GM18498 (cell line): ENCODE results near the gene CHAMP1.

Source experiments
- ATAC-seq: cut with Tn5 transposase; IDR thresholded peaks from one replicate; pipeline ENCODE4 v1.9.1; 2021; ENCODE audit warnings: mild to moderate bottlenecking, moderate library complexity; ENCODE audit not compliant: unreplicated experiment

The CHAMP1 gene, protein sequence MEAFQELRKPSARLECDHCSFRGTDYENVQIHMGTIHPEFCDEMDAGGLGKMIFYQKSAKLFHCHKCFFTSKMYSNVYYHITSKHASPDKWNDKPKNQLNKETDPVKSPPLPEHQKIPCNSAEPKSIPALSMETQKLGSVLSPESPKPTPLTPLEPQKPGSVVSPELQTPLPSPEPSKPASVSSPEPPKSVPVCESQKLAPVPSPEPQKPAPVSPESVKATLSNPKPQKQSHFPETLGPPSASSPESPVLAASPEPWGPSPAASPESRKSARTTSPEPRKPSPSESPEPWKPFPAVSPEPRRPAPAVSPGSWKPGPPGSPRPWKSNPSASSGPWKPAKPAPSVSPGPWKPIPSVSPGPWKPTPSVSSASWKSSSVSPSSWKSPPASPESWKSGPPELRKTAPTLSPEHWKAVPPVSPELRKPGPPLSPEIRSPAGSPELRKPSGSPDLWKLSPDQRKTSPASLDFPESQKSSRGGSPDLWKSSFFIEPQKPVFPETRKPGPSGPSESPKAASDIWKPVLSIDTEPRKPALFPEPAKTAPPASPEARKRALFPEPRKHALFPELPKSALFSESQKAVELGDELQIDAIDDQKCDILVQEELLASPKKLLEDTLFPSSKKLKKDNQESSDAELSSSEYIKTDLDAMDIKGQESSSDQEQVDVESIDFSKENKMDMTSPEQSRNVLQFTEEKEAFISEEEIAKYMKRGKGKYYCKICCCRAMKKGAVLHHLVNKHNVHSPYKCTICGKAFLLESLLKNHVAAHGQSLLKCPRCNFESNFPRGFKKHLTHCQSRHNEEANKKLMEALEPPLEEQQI

DNA sequence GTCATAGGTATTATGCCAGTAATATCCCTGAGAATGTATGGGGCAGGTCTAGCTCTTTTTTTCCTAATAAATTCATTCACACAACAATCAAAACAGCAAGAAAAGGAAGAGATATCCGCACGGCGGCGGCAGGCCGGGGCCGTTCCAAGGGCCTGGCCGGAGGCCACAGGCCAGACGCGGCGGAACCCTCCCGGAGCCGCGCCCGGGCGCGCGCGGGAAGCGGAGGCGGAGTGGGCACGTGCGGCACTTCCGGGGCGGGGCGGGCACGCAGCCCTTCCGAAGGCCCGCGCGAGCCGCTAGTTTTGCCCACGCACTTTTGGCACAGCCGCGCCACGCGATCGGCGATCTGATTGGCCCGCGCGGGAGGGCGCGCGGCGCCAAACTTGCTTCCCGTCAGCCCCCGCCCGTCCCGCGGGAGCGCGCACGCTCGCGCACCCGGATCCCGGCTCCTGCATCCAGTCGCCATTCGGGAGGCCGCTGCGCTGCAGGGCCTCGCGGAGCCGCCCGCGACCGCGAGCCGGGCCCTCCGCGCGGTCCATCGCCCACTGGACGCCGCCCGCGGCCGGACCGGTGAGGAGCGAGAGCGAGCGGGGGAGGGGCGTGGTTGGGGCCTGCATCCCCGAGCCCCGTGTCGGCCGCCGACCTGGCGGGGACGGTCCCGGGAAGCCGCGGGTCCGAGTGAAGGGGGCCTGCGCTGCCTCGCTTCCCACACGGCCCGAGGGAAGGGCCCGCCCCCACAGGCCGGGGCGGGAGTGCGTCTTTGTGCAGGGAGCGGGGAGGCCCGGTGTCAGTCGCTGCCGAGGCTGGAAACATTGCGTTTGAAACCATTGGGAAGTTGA, at the start of gene CHAMP1:
Gene CHAMP1, plus strand, starts transcription at position 430 of the 839 bp plus-strand sequence. CDS start 9,340 bp downstream, outside the sequence.
- ATAC-seq = peak; percentile 87

DNA sequence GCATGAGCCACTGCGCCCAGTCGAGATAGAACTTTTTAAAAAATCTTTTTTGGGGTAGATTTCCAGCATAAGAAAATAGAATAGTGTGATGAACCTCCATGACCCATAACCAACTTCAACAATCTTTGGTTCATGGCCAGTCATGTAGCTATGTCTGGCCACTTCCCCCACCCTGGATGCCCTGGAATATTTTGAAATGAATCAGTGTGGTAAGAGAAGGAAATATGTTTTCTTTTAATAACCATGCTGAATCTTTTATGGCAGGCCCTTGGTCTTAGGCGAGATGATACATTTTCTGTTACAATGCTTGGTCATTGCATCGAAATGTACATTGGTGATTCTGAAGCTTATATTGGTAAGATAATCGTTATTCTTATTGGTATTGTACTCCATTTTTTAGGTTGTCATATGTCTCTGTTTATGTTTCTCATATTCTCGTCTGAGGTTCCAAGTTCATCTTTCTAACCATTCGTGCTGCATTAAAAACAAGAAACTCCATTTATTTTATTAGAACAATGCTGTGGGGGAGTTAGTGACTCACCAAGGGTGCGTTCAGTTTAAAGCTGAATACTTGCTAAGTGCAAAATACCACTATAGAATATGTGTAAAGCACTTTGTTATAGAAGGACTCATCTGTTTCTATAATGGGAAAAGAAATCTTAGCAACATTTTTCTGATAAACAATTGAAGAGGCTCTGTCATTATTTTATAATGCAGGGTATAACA, 49.3 kb upstream of the CHAMP1 start:
- ATAC-seq = no peak

DNA sequence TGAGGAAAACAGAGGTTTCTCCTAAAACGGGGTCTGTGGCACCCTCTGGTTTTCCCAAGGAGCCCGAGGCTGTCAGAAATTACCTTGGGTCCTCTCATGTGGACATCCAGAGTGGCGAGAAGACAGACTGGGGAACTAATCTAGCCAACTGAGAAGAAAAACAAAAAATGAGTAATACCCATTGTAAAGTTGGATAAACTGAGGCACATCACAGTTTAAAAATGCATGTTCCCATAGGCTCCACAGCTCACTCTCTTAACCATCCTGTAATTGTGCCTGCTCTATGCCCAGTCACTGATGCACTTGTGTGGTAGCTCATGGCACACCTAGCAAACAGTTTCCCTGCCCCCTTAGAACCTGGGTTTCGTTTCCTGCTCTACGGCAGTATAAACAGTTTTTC, 48.1 kb upstream of the CHAMP1 start:
- no peak for ATAC-seq

DNA sequence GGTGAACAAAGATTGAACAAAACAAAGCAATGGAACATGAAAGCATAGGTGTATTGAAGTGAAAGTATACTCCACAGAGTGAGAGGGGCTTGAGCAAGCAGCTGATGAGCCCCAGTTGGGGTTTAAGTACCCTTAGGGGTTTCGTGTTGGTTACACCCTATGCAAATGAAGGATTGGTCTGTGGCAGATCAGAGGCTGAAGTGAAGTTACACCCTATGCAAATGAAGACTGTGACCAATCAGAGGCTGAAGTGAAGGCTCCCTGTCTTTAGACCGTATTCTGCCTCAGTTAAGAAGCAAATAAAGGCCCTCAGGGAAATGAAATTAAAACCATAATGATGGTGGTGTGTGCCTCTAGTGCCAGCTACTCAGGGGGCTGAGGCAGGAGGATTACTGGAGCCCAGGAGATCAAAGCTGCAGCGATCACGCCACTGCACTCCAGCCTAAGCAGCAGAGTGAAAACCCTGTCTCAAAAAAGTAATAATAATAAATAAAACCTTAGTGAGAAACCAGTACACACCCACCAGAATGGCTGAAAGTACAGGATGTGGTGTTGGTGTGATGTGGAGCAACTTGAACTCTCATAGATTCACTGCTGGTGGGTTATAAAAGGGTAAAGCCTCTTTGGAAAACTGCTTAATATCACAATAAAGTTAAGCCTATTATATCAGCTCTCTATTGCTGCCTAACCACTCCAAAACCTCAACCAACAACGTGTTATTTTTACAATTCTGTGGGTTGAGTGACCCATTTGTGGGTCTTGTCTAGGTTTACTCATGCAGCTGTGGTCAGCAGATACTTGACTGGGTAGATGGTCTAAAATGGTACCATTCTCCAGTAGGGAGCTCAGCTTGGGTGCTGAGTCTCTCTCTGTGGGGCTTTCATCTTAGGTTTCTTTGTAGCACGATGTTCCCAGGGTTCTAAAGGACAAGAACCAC, 45.7 kb upstream of the CHAMP1 start:
- no peak for ATAC-seq

DNA sequence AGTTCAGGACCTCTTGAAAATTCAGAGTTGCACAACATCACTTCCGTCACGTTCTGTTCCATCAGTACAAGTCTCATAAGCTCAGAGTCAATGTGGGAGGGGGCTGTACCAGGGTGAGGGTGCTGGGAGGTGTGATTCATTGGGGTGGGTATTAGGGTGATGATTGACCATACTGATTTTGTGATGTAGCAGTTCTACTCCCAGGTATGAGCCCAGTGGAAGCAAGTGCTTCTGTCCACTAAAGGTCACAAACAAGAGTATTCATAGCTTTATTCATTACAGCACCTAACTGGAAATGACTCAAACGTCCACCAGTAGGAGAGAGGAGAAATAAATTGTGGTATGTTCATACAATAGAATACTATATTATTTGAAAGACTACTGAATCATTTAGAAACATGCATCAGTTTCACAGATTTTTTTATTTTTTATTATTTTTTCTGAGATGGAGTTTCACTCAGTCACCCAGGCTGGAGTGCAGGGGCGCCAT, 45.0 kb upstream of the CHAMP1 start:
- no peak for ATAC-seq

DNA sequence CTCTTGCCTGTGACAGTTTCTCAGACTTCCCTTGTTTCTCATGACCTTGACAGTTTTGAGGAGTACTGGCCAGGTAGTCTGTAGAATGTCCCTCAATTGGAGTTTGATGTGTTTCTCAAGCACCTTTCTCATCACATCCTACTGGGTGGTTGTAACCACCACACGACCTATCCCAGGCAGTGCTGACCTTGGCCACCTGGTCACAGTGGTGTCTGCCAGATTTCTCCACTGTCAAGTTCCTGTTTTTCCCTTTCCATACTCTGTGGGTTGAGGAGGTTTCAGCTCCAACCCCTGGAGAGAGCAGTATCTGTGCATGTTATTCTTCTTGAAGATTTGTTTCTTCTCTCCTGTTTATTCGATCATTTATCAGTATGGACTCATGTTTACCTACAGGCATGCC, 41.3 kb upstream of the CHAMP1 start:
- no peak for ATAC-seq

DNA sequence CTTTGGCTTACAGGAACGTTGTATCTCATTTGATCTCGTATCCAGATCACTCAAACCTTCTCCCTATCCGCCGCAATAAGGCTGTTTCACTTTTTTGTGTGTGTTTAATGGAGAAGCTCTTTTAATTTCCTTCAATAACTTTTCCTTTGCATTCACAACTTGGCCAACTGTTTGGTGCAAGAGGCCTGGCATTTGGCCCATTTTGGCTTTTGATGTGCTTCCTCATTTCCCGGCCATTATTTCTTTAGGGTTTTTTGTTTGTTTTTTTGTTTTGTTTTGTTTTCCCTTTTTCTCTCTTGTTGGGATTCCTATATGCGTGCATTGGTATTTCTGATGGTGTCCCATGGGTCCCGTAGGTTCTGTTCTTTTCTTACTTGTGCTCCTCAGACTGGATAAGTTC, 39.0 kb upstream of the CHAMP1 start:
- no peak for ATAC-seq

DNA sequence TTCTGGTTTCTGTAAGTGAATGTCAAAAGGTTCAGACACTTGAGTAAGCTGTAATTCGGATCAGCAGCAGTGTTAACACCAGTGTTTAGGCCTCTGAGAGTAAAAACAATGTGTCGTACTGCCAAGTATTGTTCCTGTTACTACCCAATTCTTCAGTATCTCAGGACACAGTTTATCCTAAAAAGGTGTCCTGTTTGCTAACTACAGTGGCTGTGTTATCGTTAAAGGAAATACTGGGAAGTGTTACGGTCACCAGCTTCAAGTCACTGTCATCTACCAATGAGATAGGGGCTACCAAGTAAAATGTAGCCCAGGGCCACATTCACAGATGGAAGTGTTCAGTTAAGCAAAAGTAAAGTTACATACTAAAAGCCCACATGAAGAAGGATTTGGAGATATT, 35.2 kb upstream of the CHAMP1 start:
- ATAC-seq = no peak

DNA sequence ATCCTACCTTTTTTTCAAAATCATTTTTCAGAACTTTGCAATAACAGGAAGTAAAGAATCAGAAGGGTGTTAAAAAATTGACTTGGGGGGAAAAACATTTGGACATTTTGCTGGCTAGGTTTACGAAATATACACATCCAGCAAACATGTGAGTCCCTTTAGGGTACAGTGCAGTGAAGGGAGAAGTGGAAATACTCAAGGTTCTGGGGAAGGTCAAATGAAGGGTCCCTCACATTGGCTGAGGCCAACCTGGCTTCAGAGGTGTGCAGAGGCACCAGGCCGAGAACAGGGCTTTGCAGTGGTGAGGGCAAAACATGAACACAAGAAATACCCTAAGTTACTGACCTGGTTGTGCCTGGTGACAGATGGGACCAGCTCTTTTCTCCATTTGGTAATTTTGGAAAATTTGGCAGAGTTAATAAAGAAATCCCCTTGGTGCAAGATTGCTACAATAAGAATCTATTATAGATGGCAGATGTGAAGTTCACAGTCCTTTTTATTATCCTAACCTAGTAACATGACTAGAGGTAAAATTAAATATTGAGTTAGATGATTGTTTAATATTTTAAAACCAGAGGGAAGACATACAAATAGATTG, 34.4 kb upstream of the CHAMP1 start:
- ATAC-seq = no peak

DNA sequence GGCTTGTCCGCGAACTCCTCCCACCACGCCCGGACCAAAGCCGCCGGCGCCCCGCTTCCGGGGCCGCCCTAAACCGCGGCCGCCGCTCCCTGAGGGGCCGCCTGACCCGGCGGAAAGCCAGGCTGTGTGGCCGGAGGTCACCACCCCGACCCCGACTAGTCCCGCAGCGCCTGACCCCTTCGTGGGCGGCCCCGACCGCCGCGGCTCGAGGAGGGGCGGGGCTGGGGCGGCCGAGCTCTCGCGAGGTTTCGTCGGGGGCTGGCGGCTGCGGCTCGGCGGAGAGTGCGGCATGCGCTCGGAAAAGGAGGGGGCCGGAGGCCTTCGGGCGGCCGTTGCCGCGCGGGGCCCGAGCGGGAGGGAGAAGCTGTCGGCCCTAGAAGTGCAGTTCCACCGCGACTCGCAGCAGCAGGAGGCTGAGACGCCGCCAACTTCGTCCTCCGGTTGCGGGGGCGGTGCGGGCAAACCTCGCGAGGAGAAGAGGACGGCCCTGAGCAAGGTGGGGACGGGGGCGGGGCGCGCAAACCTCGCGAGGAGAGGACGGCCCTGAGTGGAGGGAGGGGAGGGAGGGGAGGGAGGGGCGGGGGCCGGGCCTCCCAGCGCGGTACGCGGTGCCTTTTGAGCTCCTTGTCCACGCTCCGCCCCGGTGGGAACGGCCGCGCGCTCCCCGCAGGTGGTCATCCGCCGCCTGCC, 32.8 kb upstream of the CHAMP1 start, which contains the start of gene UPF3A:
Gene UPF3A, plus strand, starts transcription at position 251 of the 690 bp plus-strand sequence. Its CDS starts 39 bp downstream, at position 290.
- peak; percentile 79 for ATAC-seq

DNA sequence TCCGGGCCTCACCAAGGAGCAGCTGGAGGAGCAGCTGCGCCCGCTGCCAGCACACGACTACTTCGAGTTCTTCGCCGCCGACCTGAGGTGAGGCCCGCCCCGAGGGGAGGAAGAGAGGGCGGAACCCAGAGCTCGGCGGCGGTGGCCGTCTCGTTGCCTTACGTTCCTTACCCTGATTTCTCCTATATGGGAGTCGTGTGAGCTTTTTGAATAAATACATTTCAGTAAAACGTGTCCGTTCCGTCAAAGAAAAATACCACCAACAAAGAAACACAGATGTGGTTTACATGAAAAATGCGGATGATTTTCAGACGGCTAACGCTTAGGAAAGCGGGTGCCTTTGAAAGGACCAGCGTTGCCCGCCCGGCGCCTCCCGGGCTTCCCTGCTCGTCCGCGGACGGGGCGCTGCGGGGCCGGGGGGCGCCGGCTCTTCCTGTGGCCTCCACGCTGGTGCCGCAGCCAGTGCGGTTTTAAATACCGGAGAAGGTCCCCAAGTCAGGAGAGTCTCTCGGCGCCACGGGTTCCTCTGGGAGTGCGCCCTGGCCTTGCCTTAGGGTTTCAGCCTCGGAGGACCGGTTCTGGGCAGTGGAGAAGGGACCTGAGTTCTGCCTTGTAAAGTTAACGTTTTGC, 32.1 kb upstream of the CHAMP1 start:
- ATAC-seq = peak; percentile 54

DNA sequence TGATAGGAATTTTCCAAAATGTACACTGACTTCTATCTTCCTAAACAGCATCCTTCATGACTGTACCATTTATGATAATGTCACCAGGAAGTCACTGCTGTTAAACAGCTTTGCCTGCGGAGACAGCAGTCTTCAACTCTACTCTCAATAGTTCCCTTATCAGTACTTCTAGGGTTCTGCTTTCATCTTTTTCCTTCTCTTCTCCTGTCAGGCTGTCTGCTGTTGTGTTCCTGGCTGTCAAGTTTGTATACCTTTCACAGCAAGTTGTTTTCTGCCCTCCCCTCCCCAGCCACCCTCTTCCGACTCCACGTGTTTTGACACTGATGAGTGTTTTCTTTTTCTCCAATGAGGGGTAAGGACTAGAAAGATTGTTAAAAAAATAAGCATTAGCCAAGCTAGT, 30.7 kb upstream of the CHAMP1 start:
- no peak for ATAC-seq

DNA sequence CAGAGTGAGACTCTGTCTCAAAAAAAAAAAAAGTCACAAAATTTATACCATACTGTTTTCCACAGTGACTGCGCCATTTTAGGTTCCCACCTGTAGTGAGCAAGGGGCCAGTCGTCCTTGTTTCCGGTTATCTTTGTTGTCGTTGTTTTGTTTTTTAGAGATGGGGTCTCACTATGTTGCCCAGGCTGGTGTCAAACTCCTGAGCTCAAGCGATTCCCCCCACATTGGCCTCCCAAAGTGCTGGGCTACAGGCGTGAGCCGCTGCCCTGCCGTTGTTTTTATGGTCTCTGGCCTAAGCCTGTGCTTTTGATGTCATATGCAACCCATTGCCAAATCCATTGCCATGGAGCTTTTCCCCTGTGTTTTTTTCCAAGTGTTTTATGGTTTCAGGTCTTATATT, 29.6 kb upstream of the CHAMP1 start:
- no peak for ATAC-seq

DNA sequence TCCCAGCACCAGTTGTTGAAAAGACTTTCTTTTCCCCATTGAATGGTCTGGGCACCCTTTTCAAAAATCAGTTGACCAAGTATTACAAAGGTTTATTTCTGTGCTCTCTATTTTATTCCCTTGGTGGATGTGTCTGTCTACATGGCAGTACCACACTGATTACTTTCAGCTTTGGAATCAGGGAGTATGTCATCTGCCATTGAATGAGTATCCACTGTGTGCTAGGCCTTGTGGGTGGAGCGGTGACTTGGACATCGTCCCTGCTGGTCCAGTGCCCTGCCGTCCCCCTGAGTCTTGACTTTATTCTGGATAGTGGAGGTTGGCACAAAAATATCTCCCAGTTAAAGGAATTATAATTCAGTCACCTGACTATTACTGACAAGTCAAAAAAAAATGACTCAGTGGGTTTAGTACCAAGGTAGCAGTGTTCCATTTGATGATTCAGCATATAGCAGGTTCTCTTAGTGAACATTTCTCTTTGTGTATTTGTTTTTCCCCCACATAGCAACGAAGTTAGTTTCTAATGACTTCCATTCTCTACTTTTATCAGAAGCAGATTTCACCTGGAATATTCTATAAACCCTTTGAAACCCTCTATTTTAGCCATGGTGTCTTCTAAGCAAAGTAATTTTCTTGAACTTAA, 29.0 kb upstream of the CHAMP1 start:
- ATAC-seq = no peak

DNA sequence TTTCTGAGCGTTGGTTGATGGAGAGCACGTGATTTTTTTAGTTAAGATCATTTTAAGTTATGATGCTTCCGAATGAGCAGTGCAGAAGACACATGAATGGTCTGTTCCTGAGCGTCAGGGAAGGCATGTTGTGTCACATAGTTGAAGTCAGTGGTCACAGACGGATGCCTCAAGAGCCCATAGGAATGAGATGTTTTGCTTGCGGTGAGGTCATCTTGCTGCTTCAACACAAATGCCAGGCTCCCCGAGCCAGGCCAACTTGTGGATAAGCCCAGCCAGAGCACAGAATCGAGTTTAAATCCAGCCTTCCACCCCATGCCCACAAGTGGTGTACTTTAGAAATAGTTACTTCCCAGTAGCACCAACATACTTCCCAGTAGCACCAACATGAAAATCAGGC, 27.5 kb upstream of the CHAMP1 start:
- ATAC-seq = no peak

DNA sequence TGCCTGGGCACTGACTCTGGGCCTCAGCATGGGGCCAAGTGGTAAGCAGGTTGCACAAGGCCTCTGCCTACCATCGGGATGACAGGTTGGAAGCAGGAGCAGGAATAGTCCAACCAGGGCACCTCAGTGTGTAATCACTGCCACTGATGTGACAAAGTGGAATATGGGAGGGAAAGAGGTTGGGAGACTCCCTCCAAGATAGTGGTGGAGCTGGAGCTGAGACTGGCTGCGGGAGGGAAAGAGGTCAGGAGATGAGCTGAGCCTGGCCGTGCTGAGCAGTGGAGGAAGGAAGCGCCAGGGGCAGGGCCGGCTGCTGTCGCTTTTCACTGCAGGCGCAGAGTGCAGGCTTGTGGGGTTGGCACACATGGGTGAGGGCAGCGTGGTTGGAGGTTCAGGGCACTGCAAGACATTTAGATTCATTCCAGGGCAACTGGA, 26.1 kb upstream of the CHAMP1 start:
- no peak for ATAC-seq

DNA sequence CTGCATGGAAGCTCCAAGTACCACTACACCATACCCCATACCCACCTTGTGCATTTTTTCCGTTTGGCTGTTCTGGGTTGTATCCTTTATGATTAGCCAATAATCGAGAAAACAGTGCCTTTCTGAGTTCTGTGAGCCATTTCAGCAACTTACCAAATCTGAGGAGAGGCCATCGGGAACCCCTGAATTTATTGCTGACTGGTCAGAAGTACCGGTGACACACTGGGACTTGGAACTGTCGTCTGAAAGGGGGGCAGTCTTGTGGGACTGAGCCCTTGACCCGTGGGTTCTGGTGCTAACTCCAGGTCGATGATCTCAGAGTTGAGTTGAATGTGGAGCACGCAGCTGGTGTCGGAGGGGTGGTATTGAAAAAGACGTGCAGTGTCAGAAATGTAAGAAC, 17.9 kb upstream of the CHAMP1 start:
- no peak for ATAC-seq
